COLO829 (cell line): ENCODE data around the gene TSC22D2.
A peak's percentile ranks its signal among the peaks of the same experiment; 100 is the strongest.
"Not testable (repeated sequence)": the region's sequence is repeated elsewhere in the genome, so short reads cannot be mapped to it uniquely, and the experiment has no call there.

Experiments
- DNase-seq: peaks from one replicate; pipeline ENCODE4 v3.0.0; 2012; ENCODE audit warnings: low spot score

TSC22D2 gene

DNA sequence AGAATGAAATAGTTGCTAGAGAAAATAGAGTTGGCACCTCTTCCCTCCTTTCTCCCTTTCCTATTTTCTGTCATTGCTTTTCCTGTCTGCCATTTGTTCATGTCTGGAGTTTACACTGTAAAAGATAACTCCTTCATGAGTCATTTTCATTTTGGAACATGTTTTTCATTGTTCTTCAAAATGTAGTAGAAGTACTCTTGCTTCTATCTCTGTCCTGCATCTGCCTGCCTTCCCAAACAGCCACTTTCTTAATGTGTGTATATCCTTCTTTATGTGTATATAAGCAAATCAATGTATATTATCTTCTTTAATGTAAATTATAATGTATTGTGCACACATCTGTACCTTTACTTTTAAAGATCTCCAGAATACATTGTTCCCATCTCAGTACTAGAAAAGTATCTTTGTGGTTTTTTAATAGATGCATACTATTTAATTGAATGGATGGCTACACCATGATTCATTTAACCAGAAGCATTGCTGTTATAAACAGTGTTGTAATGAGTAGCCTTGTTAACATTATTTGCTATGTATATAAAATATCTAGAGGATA lies 41.1 kb downstream of the TSC22D2 start:
- peak; percentile 28 for DNase-seq

DNA sequence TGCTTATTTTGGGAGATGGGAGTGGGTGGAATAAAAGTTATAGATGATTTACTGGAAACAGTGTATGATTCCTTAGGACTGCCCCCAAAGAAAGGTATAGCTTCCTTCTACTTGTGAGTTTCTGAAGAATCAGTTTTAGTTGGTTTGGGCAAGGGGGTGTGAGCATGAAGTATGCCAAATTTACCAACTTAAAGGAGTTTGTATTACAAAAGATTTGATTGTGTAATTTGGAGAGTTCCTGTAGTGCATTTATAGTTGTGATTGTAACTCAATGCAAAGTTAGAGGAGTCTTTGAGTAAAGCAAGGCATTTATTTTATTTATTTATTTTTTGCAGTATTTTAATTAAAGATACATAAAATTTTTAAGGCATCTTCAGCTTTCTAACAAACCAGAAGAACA lies 42.8 kb downstream of the TSC22D2 start:
- DNase-seq: no peak

DNA sequence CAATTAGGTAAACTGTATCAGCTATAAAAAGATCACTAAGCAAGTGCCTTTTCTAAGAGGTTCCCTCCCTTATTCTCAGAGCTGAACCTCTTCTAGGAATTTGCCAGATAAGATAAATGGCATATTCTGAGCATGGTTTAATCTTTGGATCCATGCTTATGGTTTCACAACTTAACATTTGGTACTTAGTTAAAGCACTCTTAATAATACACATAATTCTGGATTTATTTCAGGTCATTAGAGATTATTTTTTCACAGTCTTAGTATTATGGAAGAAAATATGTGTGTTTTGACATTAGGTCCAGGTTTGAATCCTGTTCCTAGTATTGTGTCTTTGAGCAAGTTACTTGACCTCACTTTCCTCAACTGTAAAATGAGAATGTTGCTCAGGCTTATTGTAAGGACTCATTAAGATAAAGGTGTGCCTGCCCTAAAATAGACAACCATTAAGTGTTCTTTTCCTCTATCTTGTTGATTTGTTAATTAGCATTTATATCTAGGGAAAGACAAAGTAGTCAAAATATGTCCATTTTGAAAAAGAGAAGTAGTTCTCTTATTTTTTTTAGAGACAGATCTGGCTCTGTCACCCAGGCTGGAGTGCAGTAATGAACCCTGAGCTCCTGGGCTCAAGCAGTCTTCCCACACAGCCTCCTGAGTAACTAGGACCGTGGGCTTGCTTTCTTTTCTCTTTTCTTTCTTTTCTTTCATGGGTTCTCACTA lies 43.4 kb downstream of the TSC22D2 start:
- no peak for DNase-seq

DNA sequence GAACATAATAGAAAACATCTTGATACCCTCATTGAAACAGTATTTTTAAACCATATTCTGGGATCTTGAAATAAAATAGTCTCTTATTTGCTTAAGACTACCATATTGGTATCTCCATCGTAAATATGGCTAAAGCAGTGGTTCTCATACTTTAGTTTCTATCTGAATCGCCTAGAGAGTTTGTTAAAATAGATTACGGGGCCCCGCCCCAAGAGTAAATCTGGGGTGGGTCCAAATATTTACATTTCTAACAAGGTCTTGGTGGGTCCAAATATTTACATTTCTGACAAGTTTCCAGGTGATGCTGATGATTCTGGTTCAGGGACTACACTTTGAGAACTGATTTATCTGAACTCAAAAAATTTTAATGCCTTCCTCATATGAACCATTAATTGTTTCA lies 45.3 kb downstream of the TSC22D2 start:
- DNase-seq: no peak

DNA sequence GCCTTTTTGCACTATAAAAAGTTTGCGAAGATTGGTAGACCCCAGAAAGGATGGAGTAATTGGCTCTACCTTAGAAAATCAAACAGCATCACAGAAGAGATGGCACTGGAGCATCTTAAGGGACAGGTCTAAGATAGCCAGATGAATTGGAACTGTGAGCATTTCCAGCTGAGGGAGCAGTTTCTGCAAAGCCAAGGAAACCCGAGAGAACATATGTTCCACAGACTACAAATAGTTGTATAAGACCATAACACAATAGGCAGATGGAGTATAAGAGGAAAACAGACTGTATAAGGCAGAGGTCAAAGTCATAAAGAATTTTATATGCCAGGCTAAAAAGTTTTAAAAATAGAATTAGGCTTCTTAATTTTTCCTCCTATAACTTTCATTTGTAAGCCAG lies 46.0 kb downstream of the TSC22D2 start:
- no peak for DNase-seq

DNA sequence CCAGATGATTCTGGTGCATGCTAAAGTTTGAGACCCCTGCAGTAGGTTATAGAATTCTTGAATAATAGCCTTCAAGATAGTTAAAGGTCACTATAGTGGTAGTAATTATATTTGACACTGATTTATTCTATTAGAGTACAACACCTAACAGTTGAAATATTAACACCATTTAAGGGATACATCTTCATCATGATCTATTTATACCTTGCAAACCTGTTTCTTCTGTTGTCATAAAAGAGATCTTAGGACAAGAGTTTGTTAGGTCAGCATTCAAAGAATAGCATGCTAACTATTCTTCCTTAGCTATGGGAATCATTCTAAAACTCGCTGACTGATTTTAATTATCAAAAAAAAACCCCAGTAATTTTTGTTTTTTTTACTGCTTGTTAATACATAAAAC lies 46.5 kb downstream of the TSC22D2 start:
- DNase-seq: no peak

DNA sequence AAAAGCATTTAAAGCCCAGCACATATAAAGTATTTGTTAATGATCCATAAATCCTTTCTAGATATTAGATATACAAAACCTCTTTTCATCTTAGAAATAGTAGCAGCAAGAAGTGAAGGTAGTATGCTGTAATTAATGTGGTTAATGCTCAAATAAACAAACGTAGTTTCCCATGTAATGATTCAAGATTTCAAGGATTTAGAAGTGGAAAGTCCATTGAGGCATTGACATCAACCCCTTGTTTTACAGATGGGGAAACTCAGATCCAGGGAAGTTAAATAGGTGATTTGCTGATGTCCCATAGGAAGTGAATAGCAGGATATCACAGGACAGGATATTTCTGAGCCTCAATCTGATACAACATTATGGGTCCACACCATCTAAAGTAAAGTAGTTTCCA lies 47.2 kb downstream of the TSC22D2 start:
- no peak for DNase-seq

DNA sequence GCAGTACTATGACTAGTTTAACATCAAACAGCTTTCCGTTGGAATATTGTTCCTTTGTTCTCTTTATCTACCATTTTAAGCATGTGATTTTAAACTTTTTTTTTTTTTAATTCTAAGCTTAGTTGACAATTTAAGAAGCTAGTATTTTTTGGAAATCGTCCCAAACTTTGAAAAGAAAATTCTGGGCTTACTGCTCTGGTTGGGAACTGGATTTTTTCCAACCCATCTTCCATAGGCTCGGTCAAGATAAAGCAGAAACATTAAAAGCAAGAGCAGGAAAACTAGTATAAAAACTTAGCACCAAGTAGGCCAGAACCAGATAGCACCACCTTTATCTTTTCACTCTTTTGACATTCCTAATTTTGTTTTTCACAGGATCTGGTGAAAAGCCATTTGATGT lies 49.9 kb downstream of the TSC22D2 start:
- no peak for DNase-seq

DNA sequence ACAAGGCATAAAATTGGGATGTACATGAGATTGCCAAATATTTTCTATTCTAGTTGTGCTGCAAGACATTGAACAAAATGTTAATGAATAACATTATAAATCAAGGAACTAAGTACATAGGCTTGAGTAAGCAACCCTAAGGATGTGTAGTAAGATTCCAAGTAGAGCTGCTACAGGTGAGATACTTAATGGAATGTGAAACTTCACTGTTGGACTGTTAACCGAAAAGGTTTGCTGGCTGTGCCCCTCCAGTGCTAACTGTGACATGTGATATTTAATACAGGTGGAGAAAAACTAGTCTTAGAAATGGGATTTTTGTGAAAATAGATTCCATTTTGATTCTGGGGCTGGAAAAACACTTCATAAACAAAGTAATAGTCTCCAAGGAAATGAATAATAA lies 52.4 kb downstream of the TSC22D2 start:
- no peak for DNase-seq

DNA sequence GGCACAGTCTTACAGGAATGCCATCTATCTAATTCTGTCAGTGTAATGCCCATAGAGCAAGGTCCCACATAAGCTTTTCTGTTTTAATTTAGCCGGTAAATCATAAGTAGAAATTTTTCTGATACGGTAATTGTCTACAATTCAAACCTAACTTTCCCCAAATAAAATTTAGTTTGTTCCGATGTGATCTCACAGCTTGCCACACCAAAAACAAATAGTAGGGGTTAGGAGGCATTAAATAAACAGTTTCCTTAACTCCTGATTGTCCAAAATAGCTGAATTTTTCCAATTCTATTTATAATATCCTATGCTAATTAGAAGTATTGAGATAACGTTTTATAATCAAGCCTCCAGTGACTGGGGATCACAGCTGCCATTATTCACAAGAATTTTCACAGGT lies 53.3 kb downstream of the TSC22D2 start:
- DNase-seq: no peak

DNA sequence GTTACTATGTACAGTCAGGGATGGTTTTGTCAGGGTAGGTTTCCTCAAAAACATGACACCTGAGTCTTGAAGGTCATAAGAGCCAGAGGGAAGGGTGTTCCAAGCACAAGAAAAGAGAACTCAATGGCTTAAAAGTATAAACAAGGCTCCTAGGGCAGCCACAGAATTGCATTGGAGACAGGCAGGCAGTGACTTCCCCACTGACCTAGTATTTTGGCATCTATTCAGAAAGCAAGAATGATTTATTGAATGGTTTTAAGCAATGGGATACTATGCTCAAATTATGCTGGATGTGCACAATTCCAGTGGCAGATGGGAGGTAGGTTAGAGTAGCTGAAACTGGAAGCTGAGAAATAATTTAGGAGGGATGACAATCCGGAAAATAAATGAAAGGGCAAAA lies 54.0 kb downstream of the TSC22D2 start:
- DNase-seq: no peak

DNA sequence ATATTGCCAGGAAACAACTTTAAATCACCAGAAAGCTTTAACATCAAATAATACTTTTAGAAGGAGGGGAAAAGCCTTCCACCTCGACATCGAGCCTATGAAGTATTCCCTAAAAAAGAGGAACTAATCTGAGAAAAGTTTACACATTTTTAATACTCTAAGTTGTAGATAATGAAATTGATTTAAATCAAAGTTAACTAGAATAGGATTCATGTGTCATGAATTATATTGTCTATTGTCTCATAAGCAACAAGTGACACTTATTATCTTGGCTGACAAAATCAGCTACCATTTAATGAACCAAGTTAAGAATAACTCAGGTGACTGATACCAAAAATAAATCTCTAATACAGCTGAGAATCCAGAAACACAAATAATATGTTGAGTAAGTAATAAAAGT lies 56.6 kb downstream of the TSC22D2 start:
- DNase-seq: no peak

DNA sequence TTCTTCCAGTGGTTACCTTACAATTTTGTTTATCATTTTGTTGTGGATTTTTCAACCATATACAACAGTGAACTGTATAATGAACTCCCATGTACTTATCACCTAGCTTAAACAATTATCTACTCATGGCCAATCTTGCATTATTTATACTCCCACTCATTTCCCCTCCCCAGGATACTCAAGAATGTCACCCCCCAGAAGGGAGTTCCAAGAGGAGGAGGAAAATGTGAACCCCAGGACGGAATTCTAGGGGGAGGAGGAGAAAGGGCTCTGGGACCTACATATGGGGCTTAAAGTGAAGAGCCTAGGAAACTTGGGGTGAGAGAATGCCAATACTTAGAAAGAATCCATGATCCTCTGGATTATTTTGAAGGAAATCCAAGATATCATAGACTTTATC lies 59.3 kb downstream of the TSC22D2 start:
- DNase-seq: no peak

DNA sequence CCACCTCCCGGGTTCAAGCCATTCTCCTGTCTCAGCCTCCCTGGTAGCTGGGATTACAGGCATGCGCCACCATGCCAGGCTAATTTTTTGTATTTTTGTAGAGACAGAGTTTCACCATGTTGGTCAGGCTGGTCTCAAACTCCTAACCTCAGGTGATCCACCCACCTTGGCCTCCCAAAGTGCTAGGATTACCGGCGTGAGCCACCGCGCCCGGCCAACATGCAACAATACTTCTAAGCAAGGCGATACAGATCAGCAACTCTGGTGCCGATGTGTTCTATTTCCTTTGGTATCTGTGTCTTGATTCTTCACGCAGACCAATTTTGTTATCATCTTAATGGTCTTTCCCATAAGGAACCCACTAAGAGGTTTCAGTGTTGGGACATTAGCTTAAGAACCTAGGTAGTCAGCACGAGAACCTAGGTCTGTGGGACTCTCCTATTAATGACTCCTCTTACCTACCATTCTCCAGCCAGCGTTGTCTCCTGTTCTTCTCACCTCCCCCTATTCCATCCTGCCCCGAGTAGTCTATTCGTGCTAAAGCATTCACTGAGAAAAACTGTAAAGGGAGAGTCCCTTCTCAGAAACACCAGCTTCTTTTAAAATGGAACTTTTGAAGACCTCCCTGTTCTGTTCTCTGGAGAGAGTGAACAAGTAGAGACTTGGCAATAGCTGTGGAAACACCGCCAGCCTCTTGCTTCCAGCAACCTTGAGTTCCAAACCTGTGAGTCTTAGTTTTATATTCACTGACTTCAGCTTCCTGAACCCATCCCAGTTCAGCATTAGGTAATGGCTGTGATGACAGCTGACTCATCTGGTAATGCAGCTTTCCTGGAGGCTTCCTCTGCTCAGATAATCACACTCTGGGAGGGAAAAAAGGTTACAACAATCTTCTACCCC lies 61.2 kb downstream of the TSC22D2 start:
- DNase-seq: peak; percentile 28

DNA sequence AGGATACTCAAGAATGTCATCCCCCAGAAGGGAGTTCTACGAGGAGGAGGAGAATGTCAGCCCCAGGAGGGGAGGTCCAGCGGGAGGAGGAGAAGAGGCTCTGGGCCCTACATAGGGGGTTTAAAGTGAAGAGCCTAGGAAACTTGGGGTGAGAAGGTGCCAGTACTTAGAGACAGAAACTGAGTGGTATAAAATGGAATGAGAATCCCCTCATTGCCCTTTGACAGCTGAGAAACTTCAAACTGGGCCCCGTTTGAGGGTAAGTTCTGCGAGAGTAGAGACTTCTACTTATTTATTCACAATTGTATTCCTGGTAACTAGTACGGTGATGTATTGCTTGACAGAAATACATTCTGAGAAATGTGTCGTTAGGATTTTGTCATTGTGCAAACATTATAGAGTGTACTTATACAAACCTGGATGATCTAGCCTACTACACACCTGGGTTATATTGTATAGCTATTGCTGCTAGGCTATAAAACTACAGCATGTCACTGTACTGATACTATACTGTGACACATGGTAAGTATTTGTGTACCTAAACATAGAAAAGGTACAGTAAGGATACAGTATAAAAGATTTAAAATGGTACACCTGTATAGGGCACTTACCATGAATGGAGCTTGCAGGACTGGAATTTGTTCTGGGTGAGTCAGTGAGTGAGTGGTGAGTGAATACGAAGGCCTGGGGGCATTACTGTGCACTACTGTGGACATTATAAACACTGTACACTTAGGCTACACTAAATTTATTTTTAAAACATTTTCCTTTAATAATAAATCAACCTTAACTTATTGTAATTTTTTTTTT lies 62.0 kb downstream of the TSC22D2 start:
- DNase-seq: no peak

DNA sequence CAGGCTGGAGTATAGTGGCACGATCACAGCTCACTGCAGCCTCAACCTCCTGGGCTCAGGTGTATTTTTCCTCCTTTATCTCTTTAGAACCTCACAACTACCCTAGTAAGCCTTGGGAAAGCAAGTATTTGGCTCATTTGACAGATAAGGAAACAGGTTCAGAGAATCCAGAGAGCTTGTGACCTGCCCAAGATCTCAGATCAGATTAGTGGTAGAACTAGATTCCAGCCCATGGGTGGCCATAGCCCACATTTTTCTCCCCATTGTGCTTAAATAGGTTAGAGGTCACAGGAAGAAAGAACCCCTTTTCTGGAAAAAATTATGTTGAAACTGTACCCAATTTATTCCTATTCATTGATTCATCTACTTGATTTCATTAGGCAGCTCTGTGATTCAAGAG lies 64.3 kb downstream of the TSC22D2 start:
- DNase-seq: no peak

DNA sequence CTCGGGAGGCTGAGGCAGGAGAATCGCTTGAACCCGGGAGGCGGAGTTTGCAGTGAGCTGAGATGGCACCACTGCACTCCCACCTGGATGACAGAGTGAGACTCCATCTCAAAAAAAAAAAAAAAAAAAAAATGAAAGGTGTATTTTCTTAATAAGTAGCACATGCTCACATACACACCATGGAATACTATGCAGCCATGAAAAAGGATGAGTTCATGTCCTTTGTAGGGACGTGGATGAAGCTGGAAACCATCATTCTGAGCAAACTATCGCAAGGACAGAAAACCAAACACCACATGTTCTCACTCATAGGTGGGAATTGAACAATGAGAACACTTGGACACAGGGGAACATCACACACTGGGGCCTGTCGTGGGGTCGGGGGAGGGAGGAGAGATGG lies 65.1 kb downstream of the TSC22D2 start:
- DNase-seq: not testable (repeated sequence)

DNA sequence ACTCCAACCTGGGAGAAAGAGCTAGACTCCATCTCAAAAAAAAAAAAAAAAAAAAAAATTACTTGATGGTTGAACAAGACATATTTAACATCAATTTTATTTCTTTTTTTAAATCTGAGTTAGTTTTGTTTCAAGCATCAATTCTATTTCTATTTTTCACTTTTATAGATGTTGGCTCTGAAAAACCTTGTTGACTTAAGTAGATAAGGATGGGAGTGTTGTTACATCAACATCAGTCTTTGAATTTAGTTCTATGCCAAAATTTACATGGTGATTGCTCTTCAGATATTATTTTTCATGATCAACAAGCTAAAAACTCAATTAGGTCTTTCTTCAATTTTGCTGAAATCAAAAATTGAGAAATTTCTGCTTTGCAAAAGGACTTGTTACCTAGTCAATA lies 71.3 kb downstream of the TSC22D2 start:
- DNase-seq: no peak

DNA sequence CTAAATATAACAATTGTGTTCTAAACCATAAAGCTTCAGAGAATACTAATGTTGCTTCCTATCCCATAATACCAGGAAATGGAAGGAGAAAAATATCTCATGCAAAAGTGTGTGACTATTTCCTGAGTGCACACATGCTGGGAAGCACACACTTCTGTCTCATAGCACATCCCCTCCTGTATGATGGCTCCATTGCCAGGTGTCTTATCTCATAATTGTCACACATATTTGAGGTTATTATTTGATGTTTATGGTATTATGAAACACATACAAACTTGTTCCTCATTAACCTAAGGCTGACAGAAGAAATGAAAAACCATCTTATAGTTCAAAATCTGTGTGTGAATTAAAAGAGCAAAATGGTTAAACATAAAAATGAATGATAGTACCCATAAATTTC lies 72.8 kb downstream of the TSC22D2 start:
- DNase-seq: no peak

DNA sequence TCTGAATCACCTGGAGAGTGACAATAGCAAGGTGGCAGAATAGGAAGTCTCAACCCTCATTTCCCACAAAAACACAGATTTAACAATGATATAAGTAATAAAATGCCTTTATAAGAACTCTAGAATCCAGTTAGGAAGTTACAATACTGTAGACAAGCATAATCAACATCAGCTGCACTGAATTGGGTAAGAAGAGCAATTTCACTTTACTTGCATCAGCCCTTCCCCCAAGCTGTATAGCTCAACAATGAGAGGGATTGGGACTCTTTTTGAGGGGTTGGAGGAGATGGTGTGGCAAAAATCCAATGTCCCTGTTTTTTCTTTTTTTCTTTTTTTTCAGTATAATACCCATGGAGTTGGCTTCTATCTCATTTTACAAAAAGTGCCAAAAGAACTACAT lies 75.1 kb downstream of the TSC22D2 start:
- no peak for DNase-seq

DNA sequence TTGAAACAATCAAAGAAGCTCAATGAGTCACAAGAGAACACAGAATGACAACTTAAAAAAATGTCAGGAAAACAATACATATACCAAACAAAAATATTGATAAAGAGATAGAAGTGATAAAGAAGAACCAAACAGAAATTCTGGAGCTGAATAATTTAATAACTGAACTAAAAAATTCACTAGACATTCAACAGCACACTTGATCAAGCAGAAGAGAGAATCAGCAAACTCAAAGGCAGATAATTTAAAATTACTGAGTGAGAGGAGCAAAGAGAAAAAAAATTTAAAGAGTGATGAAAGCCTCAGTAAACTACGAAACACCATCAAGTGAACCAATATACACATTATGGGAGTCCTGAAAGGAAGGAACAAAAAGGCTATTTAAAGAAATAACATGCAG lies 76.3 kb downstream of the TSC22D2 start:
- DNase-seq: no peak

DNA sequence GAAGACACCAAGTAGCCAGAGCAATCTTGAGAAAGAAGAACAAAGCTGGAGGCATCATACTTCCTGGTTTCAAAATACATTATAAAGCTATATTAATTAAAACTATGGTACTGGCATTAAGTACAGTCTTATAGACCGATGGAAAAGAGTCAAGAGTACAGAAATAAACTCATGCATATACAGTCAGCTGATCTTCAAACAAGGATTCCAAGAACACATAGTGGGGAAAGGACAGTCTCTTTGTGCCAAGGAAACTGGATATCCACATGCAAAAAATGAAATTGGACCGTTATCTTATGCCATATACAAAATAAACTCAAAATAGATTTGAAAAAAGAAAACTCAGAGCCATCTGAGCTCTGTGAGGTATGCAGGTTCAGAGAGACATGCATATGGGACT lies 80.8 kb downstream of the TSC22D2 start:
- DNase-seq: no peak
